OCI-LY1 (cell line): Measurements from ENCODE around the gene CNTD1.

Source experiments
- H2AFZ ChIP-seq: fragments of 200-600 bp; sonication (generic), shearing (Covaris generic); 2 replicates; pipeline ENCODE4 v1.6.0; 2014; ENCODE audit warnings: antibody characterized with exemption, mild to moderate bottlenecking, low read length
- H3F3A ChIP-seq: fragments of 200-600 bp; sonication (generic), shearing (Covaris generic); 2 replicates; pipeline ENCODE4 v1.6.0; 2014; ENCODE audit warnings: mild to moderate bottlenecking, antibody characterized with exemption, low read length, moderate library complexity; ENCODE audit not compliant: insufficient read depth
- H3K27ac ChIP-seq: fragments of 200-600 bp; sonication (generic); 2 replicates; pipeline ENCODE4 v1.5.1; 2014; ENCODE audit warnings: low read length, mixed run types, mild to moderate bottlenecking, low read depth; ENCODE audit not compliant: poor library complexity, severe bottlenecking
- H3K27me3 ChIP-seq: fragments of 200-600 bp; sonication (generic); 2 replicates; pipeline ENCODE4 v1.6.0; 2014; ENCODE audit warnings: antibody characterized with exemption, mild to moderate bottlenecking, low read length, moderate library complexity; ENCODE audit not compliant: insufficient read depth
- H3K36me3 ChIP-seq: fragments of 200-600 bp; sonication (generic); 2 replicates; pipeline ENCODE4 v1.6.1; 2014; ENCODE audit warnings: mild to moderate bottlenecking, antibody characterized with exemption, low read length, moderate library complexity, mixed read lengths; ENCODE audit not compliant: insufficient read depth
- H3K4me1 ChIP-seq: fragments of 200-600 bp; sonication (generic); 2 replicates; pipeline ENCODE4 v1.5.1; 2014; ENCODE audit warnings: mild to moderate bottlenecking, low read length, moderate library complexity; ENCODE audit not compliant: insufficient read depth, severe bottlenecking
- H3K4me2 ChIP-seq: fragments of 200-600 bp; sonication (generic), shearing (Covaris generic); 2 replicates; pipeline ENCODE4 v1.6.1; 2014; ENCODE audit warnings: low read length
- H3K4me3 ChIP-seq: fragments of 200-600 bp; sonication (generic); 2 replicates; pipeline ENCODE4 v1.5.1; 2014; ENCODE audit warnings: low read length, low read depth, mild to moderate bottlenecking, mixed read lengths; ENCODE audit not compliant: poor library complexity, severe bottlenecking
- H3K79me2 ChIP-seq: fragments of 200-600 bp; shearing (Covaris generic); 2 replicates; pipeline ENCODE4 v1.6.1; 2016; ENCODE audit warnings: mixed run types, low read length, mixed read lengths; ENCODE audit not compliant: insufficient read depth
- H3K9ac ChIP-seq: fragments of 200-600 bp; sonication (generic), shearing (Covaris generic); 2 replicates; pipeline ENCODE4 v1.6.1; 2014; ENCODE audit warnings: mild to moderate bottlenecking, low read length, mixed read lengths
- H3K9me2 ChIP-seq: fragments of 200-600 bp; sonication (generic), shearing (Covaris generic); 2 replicates; pipeline ENCODE4 v1.6.1; 2014; ENCODE audit warnings: low read depth, mild to moderate bottlenecking, low read length, mixed read lengths
- H3K9me3 ChIP-seq: fragments of 200-600 bp; shearing (Covaris generic); 2 replicates; pipeline ENCODE4 v1.6.1; 2014; ENCODE audit warnings: low read length, mixed read lengths
- H4K20me1 ChIP-seq: fragments of 200-600 bp; sonication (generic), shearing (Covaris generic); 2 replicates; pipeline ENCODE4 v1.6.0; 2016; ENCODE audit warnings: mild to moderate bottlenecking, low read length; ENCODE audit not compliant: insufficient read depth
- EZH2 ChIP-seq: fragments of 200-600 bp; sonication (generic), shearing (Covaris generic); IDR thresholded peaks from 2 replicates; pipeline ENCODE4 v1.8.0; 2017; ENCODE audit warnings: borderline replicate concordance, mixed run types, mild to moderate bottlenecking, antibody characterized with exemption, low read length, moderate library complexity, mixed read lengths
- TF ChIP-seq, protein P1 (sequence below): fragments of 200-600 bp; sonication (generic), shearing (Covaris generic); IDR thresholded peaks from 2 replicates; pipeline ENCODE4 v1.5.1; 2017; ENCODE audit warnings: mild to moderate bottlenecking, antibody characterized with exemption, low read length, moderate library complexity, mixed read lengths

CNTD1 gene

DNA sequence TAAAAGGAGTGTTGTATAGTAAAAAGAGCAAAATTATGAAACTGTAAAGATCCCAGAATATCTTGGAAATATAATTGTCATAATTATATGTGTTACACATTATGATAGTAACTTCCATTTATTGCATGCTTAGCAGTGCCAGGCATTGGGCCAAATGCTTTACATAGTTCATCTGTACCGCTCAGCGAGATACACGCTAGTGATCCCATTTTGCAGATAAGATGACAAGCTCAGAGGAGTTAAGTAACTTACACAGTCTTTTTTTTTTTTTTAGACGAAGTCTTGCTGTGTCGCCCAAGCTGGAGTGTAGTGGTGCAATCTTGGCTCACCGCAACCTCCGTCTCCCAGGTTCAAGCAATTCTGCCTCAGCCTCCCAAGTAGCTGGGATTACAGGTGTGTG, 47.0 kb upstream of the CNTD1 start:
- Histone ChIP-seq H2AFZ (no peak overlapping the region), H3K79me2 (no peaks in the 10 kb centered on the region), H3K9me2 (no peaks in the 10 kb centered on the region), H3K9ac (no peak overlapping the region), H3K9me3 (no peaks in the 10 kb centered on the region), H4K20me1 (no peaks in the 10 kb centered on the region), H3K4me1 (no peaks in the 10 kb centered on the region), H3K4me2 (no peak overlapping the region), H3K4me3 (no peak overlapping the region), H3K27me3 (no peaks in the 10 kb centered on the region), H3K27ac (no peak overlapping the region), H3K36me3 (no peaks in the 10 kb centered on the region), H3F3A (no peaks in the 10 kb centered on the region)
- TF ChIP-seq, protein P1, sequence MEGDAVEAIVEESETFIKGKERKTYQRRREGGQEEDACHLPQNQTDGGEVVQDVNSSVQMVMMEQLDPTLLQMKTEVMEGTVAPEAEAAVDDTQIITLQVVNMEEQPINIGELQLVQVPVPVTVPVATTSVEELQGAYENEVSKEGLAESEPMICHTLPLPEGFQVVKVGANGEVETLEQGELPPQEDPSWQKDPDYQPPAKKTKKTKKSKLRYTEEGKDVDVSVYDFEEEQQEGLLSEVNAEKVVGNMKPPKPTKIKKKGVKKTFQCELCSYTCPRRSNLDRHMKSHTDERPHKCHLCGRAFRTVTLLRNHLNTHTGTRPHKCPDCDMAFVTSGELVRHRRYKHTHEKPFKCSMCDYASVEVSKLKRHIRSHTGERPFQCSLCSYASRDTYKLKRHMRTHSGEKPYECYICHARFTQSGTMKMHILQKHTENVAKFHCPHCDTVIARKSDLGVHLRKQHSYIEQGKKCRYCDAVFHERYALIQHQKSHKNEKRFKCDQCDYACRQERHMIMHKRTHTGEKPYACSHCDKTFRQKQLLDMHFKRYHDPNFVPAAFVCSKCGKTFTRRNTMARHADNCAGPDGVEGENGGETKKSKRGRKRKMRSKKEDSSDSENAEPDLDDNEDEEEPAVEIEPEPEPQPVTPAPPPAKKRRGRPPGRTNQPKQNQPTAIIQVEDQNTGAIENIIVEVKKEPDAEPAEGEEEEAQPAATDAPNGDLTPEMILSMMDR, result no peak
- no peak for TF ChIP-seq EZH2

DNA sequence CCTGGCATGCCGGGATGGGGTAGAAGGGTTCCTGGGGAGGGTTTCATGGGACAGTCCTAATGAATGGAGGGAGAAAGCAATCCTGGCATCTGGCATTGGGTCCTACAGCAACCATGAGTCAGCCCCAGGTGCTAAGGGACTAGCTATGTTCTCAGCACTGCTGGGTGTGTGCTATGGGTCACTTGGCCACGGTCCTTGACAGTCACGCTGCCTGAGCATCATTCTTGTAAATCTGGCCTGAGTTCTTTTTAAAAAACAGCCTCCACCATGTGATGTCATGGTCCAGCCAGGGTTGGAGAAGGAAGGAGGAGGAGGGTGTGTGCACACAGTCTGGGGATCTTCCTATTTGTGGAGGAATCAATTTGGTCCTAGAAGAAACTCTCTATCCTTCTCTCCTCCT, 43.9 kb upstream of the CNTD1 start:
- no peak overlapping the region for H3K4me2 ChIP-seq
- no peaks in the 10 kb centered on the region for H3K79me2 ChIP-seq
- H3F3A ChIP-seq, result no peaks in the 10 kb centered on the region
- H2AFZ ChIP-seq, result no peak overlapping the region
- no peaks in the 10 kb centered on the region for H3K4me1 ChIP-seq
- no peaks in the 10 kb centered on the region for H4K20me1 ChIP-seq
- no peaks in the 10 kb centered on the region for H3K27me3 ChIP-seq
- no peak overlapping the region for H3K4me3 ChIP-seq
- H3K9me3 ChIP-seq, result no peaks in the 10 kb centered on the region
- H3K9ac ChIP-seq, result no peak overlapping the region
- no peak for TF ChIP-seq EZH2
- TF ChIP-seq, protein P1, result no peak
- H3K36me3 ChIP-seq, result no peaks in the 10 kb centered on the region
- H3K9me2 ChIP-seq, result no peaks in the 10 kb centered on the region
- no peak overlapping the region for H3K27ac ChIP-seq

- Histone ChIP-seq H4K20me1 (no peaks in the 10 kb centered on the region), H3K27me3 (0 out of 2 replicates have a peak, but pooled peaks cover 5% of the 10 kb centered on the region), H3K4me2 (peak overlapping the region; percentile 68; the same call in 1 of the 2 replicates), H3K4me1 (peaks cover 12% of the 10 kb centered on the region), H3K9me2 (no peaks in the 10 kb centered on the region), H3F3A (no peaks in the 10 kb centered on the region), H2AFZ (no peak overlapping the region), H3K36me3 (no peaks in the 10 kb centered on the region), H3K9me3 (no peaks in the 10 kb centered on the region), H3K4me3 (no peak overlapping the region), H3K9ac (no peak overlapping the region), H3K27ac (no peak overlapping the region), H3K79me2 (no peaks in the 10 kb centered on the region)
- TF ChIP-seq, protein P1, result no peak
- TF ChIP-seq EZH2, result no peak
Observed at GRCh38 chr17:42759982-42760651, 38.5 kb upstream of the CNTD1 start.
